GM19467 (cell line): ENCODE measurements around the gene CCNK.

Experiments
- ATAC-seq: cut with Tn5 transposase; IDR thresholded peaks from one replicate; pipeline ENCODE4 v1.9.1; 2021; ENCODE audit warnings: mild to moderate bottlenecking, moderate library complexity; ENCODE audit not compliant: unreplicated experiment

CCNK gene

DNA sequence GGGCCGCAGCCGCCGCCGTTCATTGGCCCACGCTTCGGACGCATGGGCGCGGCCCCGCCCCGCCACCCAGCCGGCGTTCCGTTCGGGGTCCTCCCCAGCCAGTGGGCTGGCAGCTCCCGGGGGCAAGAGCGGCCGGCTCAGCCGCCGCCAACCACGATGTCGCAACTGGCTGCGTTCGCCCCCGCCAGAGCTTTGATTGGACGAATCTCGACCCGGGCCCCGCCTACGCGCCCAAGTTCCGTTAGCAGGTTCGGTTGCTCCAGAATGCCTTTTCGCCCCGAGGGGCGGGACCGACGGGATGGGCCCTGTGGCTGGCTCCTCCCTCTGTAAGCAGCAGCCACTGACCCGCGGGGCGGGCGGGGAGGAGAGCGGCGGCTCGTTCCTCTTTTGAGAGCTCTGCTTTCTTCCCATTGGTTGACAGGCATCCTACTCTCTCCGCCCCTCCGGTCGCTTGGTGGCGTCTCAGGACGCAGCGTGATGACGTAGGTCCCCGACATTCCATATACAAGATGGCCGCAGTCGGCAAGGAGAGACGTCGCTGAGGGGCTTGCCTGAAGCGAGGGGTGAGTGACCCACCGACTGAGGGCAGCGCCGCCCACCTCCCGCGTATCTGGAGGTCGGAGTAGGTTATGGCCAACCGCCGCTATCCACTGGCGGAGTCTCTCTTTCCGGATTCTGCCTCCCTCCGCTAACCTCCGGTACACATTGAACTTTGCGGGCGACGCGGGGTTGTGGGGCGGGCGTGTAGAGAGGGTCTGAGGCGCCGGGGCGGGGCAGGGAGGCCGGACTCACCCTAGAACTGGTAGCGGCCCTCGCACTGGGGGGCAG, at the start of gene CCNK:
CCNK (plus strand) TSS at position 493 of the 828 bp plus-strand sequence. CDS start 11,269 bp downstream, outside the sequence.
- peak; percentile 86 for ATAC-seq

DNA sequence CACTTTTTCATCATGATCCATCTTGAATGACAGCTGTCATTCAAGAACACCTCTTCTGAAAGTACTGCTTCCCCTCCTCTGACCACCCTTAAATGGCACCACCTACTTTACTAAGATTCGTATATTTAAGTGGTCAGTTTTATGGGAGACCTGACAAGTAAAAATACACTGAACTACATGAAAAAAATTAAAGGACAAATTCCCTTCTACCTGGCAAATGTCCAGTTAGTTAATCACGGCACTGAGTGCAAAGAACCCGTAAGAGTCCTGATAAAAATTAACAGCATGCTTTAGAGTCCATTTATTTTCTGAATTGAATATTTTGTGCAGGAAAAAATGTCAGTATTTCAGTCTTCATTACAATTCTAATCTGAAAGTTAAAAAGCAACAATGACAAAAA, 49.2 kb upstream of the CCNK start:
- ATAC-seq, result no peak

DNA sequence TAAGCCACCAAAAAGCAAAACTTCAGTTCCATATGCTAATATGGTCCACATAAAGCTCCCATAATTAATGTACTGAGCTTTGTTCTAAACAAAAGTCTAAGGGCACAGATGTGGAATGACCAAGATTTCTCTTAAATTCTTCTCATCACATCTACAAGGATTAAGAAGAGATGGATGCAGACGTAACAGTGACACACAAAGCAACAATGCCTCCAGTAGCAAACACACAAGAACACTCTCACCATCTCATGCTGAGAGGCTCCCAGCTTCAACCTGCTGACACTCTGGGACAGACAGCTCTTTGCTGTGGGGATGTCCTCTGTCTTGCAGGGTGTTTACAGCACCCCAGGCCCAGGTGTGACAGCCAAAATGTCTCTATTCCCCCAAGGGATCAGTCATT, 48.7 kb upstream of the CCNK start:
- ATAC-seq, result no peak

DNA sequence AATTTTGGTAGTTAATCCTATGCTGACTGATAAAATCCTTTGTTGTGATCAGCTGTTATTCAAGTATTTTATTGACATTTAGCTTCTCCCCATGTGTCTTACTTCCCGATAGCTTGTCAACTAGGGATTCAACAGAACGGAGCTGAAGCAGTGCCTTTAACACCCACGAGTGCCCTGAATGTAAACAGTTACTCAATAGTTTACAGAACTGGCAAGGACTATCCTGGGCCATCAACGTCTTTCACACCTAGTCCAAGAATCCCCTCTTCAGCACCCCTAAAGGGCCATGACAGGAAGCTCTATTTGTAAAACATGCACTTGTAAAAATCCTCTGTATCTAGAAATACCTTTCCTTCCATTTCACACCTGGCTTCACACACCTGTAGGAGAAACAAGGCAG, 45.9 kb upstream of the CCNK start:
- ATAC-seq, result no peak

DNA sequence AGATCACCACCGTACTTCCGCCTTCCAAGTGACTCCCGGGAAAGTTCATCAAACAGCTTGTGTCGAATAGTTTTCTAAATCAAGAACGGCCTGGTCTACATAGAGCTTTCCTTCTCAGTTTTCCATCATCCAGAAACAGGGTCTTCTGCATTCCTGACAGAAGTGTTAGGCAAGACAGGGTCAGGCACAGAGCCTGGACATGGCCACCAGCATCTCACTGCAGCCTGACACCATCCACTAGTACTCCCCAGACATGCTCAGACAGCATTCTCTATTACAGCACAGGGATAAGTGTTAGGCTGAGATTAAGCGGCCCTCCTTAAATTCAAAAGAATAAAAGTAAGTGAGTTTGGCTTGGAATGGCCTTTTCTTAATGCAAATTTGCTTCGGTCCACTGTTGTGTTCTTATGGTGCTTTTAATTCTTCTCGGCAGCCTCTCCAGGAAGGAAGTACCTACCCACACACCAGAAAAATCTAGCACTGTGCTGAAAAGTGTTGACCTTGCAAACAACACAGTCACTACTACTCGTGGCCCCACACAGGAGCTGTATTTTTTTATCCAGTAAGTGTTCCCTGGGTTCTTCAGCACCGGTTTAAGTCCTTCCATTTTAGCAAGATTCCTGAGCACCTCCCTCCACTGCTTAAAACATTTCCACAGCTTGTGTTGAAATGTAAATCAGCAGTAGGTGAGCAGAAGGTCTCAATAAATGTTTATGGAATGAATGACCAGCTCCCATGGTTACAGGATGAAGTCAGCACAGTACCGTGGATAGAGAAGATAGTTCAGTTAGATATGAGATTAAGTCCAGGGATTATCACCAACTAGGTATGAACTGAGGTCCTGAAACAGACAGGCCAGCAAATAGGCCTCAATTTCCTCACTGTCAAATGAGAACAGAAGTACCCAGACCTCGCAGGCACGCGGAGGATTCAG, 44.7 kb upstream of the CCNK start:
- ATAC-seq, result no peak

DNA sequence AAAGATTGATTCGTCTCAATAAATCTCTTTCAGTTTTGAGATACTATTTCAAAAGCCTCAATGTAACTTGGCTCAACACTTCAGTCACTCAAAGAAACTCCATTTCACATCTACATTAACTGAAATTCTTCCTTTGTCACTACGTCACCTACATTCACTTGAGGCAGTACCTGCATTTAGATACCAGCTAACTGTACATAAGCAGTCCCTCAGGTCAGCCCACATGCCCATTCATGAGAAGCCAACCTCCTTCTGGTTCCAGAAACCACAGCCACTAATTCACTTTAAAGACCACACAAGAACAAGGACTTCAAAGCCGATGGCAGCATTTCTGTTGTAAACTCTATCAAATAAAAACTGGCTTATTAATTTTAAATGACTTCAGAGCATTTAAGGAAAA, 43.5 kb upstream of the CCNK start:
- ATAC-seq, result no peak

DNA sequence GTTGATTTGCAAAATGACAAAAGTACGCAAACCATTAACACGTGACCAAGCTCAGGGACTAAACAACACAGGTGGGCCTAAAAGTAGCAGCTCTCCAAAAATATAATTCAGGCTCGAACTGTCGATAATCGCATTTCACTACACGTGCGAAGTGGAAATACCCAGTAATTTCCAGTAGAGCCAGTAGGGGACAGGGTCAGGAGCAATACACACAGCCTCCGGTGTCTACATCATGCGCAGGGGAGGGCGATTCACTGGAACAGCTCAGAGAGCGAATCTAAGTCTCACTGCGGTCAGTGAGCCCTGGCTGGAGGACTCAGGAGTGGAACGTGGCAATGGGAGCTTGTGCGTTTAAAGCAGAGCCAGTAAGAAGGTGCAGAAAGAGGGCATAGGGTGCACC, 40.9 kb upstream of the CCNK start:
- no peak for ATAC-seq

DNA sequence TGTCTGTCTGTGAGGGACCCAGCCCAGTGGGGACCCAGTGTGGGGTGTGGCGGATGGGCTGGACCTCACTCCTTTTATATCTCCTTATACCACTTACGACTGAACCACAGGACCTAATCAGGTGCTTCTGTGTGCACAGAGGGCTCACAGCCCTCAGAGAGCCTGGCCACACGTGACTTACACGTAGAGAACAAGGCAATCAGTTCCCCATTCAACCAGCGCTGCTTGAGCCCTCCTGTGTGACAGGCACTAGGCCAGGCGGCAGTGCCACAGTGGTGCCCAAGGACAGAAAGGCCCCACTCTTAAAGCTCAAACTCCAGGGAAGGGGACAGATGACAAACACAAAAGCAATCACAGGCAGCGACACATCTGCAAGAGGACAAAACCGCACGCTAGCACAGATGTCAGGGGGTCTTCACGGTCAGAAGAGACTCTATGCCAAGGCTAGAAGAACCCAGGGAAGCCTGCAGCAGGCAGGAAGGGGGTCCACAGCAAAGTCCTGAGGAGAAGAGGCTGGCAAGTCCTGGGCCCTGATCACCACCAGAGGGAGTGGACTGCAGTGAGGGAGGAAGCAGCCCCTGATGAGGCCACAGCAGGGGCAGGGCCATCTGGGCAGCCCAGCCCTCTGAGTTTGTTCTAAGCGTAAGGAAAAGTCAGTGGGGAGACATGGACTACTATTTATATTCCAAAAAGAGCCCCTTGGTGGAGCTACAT, 39.9 kb upstream of the CCNK start:
- ATAC-seq, result no peak

DNA sequence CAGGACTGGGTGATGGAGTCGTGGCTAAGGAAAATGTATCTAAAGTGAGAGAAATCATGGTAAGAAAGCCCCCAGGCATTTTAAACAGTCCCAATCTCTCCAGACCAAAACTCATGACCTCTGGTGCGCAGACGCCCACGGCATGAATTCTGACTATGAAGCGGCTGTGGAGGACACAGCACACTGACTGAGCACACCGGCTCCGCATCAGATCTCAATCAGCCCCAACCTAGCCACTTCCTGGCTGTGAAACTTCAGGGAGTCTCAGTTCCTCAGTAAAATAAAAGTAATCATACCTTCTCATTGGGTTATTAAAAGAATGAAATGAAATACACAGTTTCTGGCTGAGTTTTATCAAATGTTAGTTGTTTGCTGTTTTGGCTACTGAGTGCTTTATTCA, 39.3 kb upstream of the CCNK start:
- ATAC-seq, result no peak

DNA sequence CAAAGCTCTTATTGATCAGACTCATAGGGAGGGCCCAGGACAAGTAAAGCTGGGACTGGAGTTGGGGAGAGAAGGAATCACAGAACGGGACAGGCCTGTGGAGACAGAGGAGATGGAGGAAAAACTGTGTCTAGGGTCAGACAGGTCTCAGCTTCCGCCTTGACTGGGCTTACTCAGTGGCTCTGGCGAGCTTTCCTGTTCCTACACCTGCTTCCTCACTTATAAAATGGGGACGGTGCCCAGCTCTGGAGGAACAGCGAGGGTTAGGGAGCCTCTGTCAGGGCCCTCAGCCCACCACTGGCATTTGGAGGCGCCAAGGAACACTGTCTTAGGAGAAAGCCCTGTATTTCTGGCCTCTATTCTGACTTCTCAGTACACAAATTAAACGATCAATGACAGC, 35.3 kb upstream of the CCNK start:
- ATAC-seq, result no peak

DNA sequence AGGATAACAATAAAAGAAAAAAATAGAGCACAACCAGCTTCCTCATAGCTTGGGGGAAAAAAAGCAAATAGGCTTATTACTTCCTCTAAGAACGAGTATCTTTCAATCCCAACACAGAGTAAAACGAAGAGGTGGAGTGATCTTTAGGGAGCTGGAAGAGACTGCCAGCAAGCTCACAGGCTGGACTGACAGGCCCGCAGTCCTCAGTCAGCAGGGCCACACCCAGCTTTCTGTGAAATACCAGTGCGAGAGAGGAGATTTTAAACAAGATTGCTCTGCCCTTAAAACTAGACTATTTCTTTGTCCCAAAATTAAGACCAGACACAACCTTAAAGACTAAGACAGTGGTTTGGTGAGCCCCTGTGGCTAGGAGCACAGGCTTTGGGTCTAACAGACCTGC, 33.5 kb upstream of the CCNK start:
- ATAC-seq, result no peak

DNA sequence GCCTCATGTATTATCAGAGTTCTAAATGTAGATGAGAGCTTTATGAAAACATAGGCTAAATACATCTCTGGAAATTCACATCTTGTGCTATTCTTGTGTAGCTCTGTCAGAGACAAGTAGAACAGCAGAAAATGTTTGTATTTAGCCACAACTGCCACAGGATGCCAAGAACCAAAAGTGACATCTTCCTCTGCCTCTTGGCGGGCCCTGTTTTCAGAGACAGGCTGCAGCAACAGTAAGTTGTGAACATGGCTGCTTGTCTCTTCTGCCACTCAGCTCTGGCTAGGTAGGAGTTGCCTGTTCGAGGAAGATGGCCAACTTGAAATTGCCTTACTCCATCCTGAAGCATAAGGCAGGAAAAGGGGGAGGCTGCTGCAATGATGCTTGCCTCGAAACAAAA, 30.9 kb upstream of the CCNK start:
- ATAC-seq, result no peak

DNA sequence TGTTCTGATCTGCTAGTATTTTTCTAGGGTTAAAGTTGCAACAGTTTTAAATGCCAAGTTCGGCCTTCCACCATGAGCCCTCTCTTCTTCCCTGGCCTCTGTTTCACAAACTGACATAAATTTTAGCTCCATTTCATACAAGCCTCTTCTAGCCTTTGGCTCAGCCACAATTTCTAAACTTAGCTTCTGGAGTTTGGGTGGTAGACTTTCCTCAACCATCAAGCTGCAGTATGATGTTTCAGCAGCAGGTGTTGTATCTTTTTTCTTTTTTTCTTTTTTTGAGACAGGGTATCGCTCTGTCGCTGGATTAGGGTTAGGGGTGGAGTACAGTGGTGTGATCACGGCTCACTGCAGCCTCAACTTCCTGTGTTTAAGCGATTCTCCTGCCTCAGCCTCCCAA, 30.0 kb upstream of the CCNK start:
- ATAC-seq, result no peak

DNA sequence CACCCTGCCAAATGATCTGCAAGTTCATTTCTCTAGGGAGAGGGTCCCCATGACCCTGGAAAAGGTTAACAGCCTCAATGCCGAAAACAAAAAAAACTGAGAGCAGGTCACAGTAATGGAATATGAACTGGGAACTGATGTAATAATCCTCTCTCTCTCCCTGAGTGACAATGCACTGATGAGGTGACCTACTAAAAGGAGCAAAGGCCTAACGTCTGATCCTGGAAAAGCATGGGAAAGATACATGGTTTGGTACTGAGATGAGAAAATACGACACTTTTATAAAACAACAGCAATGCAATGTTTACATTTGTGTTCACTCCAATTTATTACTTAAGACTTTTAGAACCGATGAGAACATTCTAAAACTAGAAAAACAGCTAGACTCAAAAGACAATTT, 28.2 kb upstream of the CCNK start:
- ATAC-seq, result no peak

DNA sequence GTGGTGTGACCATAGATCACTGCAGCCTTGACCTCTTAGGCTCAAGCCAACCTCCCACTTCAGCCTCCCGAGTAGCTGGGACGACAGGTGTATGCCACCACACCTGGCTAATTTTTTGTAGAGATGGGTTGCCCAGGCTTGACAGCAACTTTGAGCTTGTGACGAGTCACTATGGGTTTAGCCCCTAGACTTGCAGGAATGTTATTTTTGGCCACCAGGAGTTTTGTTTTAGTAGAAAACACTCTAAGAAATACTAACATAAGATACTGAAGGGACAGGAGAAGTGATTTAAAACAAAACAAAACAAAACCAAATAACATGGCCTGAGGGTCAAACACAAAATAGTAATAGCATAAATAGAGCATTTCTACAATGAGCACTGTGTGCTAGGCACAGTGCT, 27.0 kb upstream of the CCNK start:
- ATAC-seq, result no peak

DNA sequence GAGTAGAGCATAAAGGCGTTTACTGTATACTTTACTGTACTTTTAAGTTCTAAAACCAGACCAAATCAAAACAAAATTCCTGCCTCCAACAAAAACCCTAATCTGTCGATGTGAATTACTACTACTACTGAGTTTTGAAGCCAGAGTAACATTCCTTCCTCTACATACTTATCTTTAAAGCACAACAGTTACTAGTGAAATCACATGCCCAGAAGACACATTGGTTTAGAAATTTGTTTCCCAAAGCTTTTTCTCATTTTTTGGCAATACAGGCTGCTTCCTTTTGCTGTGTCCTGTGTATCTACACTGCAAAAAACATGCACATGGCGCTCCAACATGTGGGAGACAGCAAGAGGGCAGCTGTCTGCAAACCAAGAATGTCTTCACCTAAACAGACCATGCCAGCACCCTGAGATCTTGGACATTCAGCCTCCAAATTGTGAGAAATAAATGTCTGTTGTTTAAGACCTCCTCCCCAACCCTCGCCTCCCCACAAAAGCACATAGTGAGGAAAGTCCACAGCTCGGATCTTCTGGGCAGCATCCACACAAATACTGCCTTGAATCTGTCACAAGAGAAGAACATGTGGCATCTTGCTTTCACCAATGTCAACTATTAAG, 21.6 kb upstream of the CCNK start:
- no peak for ATAC-seq

DNA sequence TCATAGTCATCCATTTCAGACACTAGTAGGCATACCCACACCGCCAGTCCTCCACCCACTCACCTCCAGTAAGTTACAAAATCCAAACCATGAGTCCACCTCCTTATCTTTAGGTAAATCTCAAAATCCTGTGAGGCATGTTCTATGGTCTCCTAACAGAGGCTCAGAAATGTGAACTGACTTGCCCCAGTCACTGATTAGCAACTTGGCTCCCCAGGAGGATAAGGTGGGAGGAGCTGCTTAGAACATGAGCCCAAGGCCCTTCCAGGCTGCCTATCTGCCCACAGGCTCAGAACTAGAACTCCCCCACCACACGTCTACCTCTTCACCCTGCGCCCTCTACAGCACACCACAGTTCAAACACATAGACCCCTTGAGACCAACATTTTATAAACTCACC, 20.4 kb upstream of the CCNK start:
- ATAC-seq, result no peak

DNA sequence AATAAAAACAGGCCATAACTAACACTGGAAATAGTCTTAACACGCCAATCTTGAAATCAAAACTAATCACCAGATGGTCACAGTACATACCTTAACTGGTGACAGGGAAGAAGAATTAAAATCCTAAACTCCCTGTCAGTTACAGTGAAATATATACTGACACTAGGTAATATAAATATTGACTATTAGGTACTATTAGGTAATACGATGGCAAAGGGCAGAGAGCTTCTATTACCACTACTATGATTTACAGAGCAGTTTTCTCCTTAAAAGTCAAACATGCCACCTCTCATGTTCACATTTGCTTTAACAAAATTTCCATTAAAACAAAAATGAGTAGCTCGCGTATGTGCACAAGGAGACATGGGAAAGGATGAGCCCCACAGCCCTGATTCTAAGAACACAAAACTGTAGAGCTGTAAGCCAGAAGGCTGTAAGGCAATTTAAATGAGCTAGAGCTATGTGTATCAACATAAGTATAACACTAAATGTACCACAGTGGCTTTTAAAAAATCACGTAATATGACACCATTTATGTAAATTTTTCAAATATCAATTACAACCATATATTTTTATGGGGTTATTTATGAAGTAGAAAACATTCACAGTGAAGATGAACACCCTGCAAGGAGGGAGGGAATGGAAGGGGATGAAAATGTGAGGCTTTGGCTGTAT, 19.7 kb upstream of the CCNK start:
- no peak for ATAC-seq

DNA sequence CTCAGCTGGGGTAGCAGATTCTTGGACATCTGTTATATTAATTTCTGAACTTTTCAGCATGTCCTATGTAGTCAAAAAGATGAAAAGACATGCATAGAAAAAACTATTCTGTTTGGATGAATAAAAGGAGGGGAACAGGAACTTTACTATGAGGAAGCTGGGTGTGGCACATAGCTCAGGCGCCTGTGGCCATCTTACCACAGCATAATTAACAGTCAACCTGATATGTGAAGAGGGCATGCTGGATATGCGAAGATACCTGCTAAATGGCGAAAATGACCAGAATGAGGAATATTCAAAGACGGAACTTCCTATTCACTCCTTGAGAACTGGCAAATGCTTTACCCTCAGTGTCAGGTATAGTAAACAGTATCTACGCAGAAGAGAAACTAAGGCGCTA, 19.0 kb upstream of the CCNK start:
- ATAC-seq, result no peak

DNA sequence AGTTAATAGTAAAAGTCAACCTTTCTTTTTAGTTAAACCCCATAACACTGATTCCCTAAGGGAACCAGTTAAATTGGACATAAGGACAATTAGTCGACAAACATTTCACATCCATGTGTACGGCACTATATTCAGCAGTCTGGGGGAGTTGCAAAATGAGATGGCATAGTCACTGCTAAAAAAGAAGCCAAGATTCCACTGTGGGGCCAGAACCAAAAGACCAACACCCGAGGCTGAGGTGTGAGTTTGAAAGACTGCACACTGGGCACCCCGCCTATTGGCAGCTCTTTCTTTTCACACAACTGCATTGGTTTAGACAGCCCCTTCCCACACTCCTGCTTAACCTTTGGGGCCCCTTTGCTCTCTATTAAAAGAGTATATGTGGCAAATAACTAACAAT, 17.2 kb upstream of the CCNK start:
- ATAC-seq, result no peak
